Measurements from ENCODE around the gene FAM110A.

Gene FAM110A

GRCh38 chr20:834151-834746, 734 bp downstream of the FAM110A start:
- Histone ChIP-seq H3K4me1 (ENCODE audit: insufficient read depth, low read length) (peaks cover 3% of the 10 kb centered on the region; the same call in 1 of the 2 replicates), H3K27ac (ENCODE audit: low read depth, low read length) (no peak overlapping the region), H3K27me3 (ENCODE audit: insufficient read depth, low read length) (peaks cover 18% of the 10 kb centered on the region), H3K9me3 (ENCODE audit: insufficient read depth, low read depth, low read length) (no peaks in the 10 kb centered on the region), H3K4me3 (ENCODE audit: low read length) (peak overlapping the region; percentile 77), H3K36me3 (ENCODE audit: insufficient read depth, low read length) (no peaks in the 10 kb centered on the region), H3K9ac (ENCODE audit: low read depth, low read length) (peak overlapping the region; percentile 90; the same call in 1 of the 2 replicates)
- 5% methylated on average over 18 of the region's 18 CpGs for WGBS

GRCh38 chr20:835608-836045, 2.1 kb downstream of the FAM110A start:
- 56% methylated on average over 1 of the region's 2 CpGs for WGBS
- peaks cover 3% of the 10 kb centered on the region; the same call in 1 of the 2 replicates for H3K4me1 ChIP-seq (ENCODE audit: insufficient read depth, low read length)
- peaks cover 24% of the 10 kb centered on the region for H3K27me3 ChIP-seq (ENCODE audit: insufficient read depth, low read length)
- no peaks in the 10 kb centered on the region for H3K36me3 ChIP-seq (ENCODE audit: insufficient read depth, low read length)
- no peak overlapping the region for H3K9ac ChIP-seq (ENCODE audit: low read depth, low read length)
- no peak overlapping the region for H3K4me3 ChIP-seq (ENCODE audit: low read length)
- H3K9me3 ChIP-seq (ENCODE audit: insufficient read depth, low read depth, low read length), result no peaks in the 10 kb centered on the region
- no peak overlapping the region for H3K27ac ChIP-seq (ENCODE audit: low read depth, low read length)

- H3K27me3 ChIP-seq (ENCODE audit: insufficient read depth, low read length), result peaks cover 29% of the 10 kb centered on the region
- H3K27ac ChIP-seq (ENCODE audit: low read depth, low read length), result no peak overlapping the region
- no peaks in the 10 kb centered on the region for H3K36me3 ChIP-seq (ENCODE audit: insufficient read depth, low read length)
- H3K4me1 ChIP-seq (ENCODE audit: insufficient read depth, low read length), result peaks cover 3% of the 10 kb centered on the region; the same call in 1 of the 2 replicates
- no peaks in the 10 kb centered on the region for H3K9me3 ChIP-seq (ENCODE audit: insufficient read depth, low read depth, low read length)
- WGBS, result no CpG with 5 or more reads among the region's 1 CpG
- H3K9ac ChIP-seq (ENCODE audit: low read depth, low read length), result no peak overlapping the region
- no peak overlapping the region for H3K4me3 ChIP-seq (ENCODE audit: low read length)
Measured at GRCh38 chr20:836190-836589, 2.7 kb downstream of the FAM110A start.

- H3K9me3 ChIP-seq (ENCODE audit: insufficient read depth, low read depth, low read length), result no peaks in the 10 kb centered on the region
- H3K27me3 ChIP-seq (ENCODE audit: insufficient read depth, low read length), result peaks cover 56% of the 10 kb centered on the region
- H3K9ac ChIP-seq (ENCODE audit: low read depth, low read length), result no peak overlapping the region
- no peaks in the 10 kb centered on the region for H3K36me3 ChIP-seq (ENCODE audit: insufficient read depth, low read length)
- peaks cover 9% of the 10 kb centered on the region for H3K4me1 ChIP-seq (ENCODE audit: insufficient read depth, low read length)
- 85% methylated on average over 5 of the region's 5 CpGs for WGBS
- H3K27ac ChIP-seq (ENCODE audit: low read depth, low read length), result no peak overlapping the region
- no peak overlapping the region for H3K4me3 ChIP-seq (ENCODE audit: low read length)
Measured at GRCh38 chr20:839015-839414, 5.5 kb downstream of the FAM110A start.

- Histone ChIP-seq H3K36me3 (ENCODE audit: insufficient read depth, low read length) (no peaks in the 10 kb centered on the region), H3K9me3 (ENCODE audit: insufficient read depth, low read depth, low read length) (no peaks in the 10 kb centered on the region), H3K27me3 (ENCODE audit: insufficient read depth, low read length) (peaks cover 50% of the 10 kb centered on the region), H3K4me3 (ENCODE audit: low read length) (no peak overlapping the region), H3K4me1 (ENCODE audit: insufficient read depth, low read length) (peaks cover 12% of the 10 kb centered on the region), H3K9ac (ENCODE audit: low read depth, low read length) (no peak overlapping the region), H3K27ac (ENCODE audit: low read depth, low read length) (no peak overlapping the region)
- 89% methylated on average over 11 of the region's 11 CpGs for WGBS
Measured at GRCh38 chr20:839626-840025, 6.1 kb downstream of the FAM110A start.

GRCh38 chr20:840503-840857, 7.0 kb downstream of the FAM110A start:
- no peak overlapping the region for H3K27ac ChIP-seq (ENCODE audit: low read depth, low read length)
- peaks cover 50% of the 10 kb centered on the region for H3K27me3 ChIP-seq (ENCODE audit: insufficient read depth, low read length)
- peaks cover 12% of the 10 kb centered on the region for H3K4me1 ChIP-seq (ENCODE audit: insufficient read depth, low read length)
- H3K9ac ChIP-seq (ENCODE audit: low read depth, low read length), result no peak overlapping the region
- WGBS, result 84% methylated on average over 7 of the region's 7 CpGs
- H3K4me3 ChIP-seq (ENCODE audit: low read length), result peak overlapping the region; percentile 70; the same call in 1 of the 2 replicates
- no peaks in the 10 kb centered on the region for H3K9me3 ChIP-seq (ENCODE audit: insufficient read depth, low read depth, low read length)
- no peaks in the 10 kb centered on the region for H3K36me3 ChIP-seq (ENCODE audit: insufficient read depth, low read length)

GRCh38 chr20:840858-841567, 7.5 kb downstream of the FAM110A start:
- 9% methylated on average over 59 of the region's 59 CpGs for WGBS
- no peaks in the 10 kb centered on the region for H3K36me3 ChIP-seq (ENCODE audit: insufficient read depth, low read length)
- H3K27me3 ChIP-seq (ENCODE audit: insufficient read depth, low read length), result peaks cover 53% of the 10 kb centered on the region
- H3K27ac ChIP-seq (ENCODE audit: low read depth, low read length), result no peak overlapping the region
- peaks cover 16% of the 10 kb centered on the region for H3K4me1 ChIP-seq (ENCODE audit: insufficient read depth, low read length)
- H3K9me3 ChIP-seq (ENCODE audit: insufficient read depth, low read depth, low read length), result no peaks in the 10 kb centered on the region
- peak overlapping the region; percentile 70 for H3K4me3 ChIP-seq (ENCODE audit: low read length)
- peak overlapping the region; percentile 49; the same call in 1 of the 2 replicates for H3K9ac ChIP-seq (ENCODE audit: low read depth, low read length)

- H3K4me1 ChIP-seq (ENCODE audit: insufficient read depth, low read length), result peaks cover 16% of the 10 kb centered on the region
- no peak overlapping the region for H3K27ac ChIP-seq (ENCODE audit: low read depth, low read length)
- no peaks in the 10 kb centered on the region for H3K36me3 ChIP-seq (ENCODE audit: insufficient read depth, low read length)
- peaks cover 58% of the 10 kb centered on the region for H3K27me3 ChIP-seq (ENCODE audit: insufficient read depth, low read length)
- H3K9me3 ChIP-seq (ENCODE audit: insufficient read depth, low read depth, low read length), result no peaks in the 10 kb centered on the region
- WGBS, result 3% methylated on average over 57 of the region's 62 CpGs
- H3K9ac ChIP-seq (ENCODE audit: low read depth, low read length), result peak overlapping the region; percentile 49; the same call in 1 of the 2 replicates
- peak overlapping the region; percentile 70 for H3K4me3 ChIP-seq (ENCODE audit: low read length)
Measured at GRCh38 chr20:841568-842546, 8.3 kb downstream of the FAM110A start.

- Histone ChIP-seq H3K36me3 (ENCODE audit: insufficient read depth, low read length) (no peaks in the 10 kb centered on the region), H3K27me3 (ENCODE audit: insufficient read depth, low read length) (peaks cover 58% of the 10 kb centered on the region), H3K4me1 (ENCODE audit: insufficient read depth, low read length) (peaks cover 19% of the 10 kb centered on the region), H3K9ac (ENCODE audit: low read depth, low read length) (no peak overlapping the region), H3K9me3 (ENCODE audit: insufficient read depth, low read depth, low read length) (no peaks in the 10 kb centered on the region), H3K4me3 (ENCODE audit: low read length) (peak overlapping the region; percentile 70), H3K27ac (ENCODE audit: low read depth, low read length) (no peak overlapping the region)
- WGBS, result 93% methylated on average over 1 of the region's 2 CpGs
Measured at GRCh38 chr20:842547-842940, 9.0 kb downstream of the FAM110A start.

GRCh38 chr20:843912-844311, 10.4 kb downstream of the FAM110A start:
- H3K4me1 ChIP-seq (ENCODE audit: insufficient read depth, low read length), result peaks cover 19% of the 10 kb centered on the region
- H3K36me3 ChIP-seq (ENCODE audit: insufficient read depth, low read length), result no peaks in the 10 kb centered on the region

More at GRCh38 chr20:843912-844311, 10.4 kb downstream of the FAM110A start:
- Histone ChIP-seq H3K27me3 (ENCODE audit: insufficient read depth, low read length) (peaks cover 58% of the 10 kb centered on the region), H3K4me3 (ENCODE audit: low read length) (no peak overlapping the region; the same call in 1 of the 2 replicates), H3K27ac (ENCODE audit: low read depth, low read length) (no peak overlapping the region), H3K9me3 (ENCODE audit: insufficient read depth, low read depth, low read length) (no peaks in the 10 kb centered on the region), H3K9ac (ENCODE audit: low read depth, low read length) (no peak overlapping the region; the same call in 1 of the 2 replicates)
- 88% methylated on average over 9 of the region's 9 CpGs for WGBS

All from HUES64 (cell line).